Endothelial cell of umbilical vein (primary cell): Measurements from ENCODE around the gene RAD51B. TPM values are rescaled to one million over a fixed set of nuclear protein-coding genes. Genes with fewer than 3 reads are reported as not detected.

Experiments used
- BruUV-seq: library from RNA; stranded (reverse); fragments of 400-500 nt; replicated peaks from 2 replicates; lab custom pipeline; 2021; lab: Mats Ljungman, UMichigan
- CTCF ChIA-PET: fragments of 300-600, 350-600 bp; sonication (Branson Sonifier 250); formaldehyde crosslinking; loops from one replicate; lab custom pipeline; 2021; ENCODE audit warnings: antibody characterized with exemption, inconsistent platforms; lab: Charles Lee
- POLR2A ChIA-PET: fragments of 300-600, 350-600 bp; sonication (Branson Sonifier 250); formaldehyde crosslinking; loops from one replicate; lab custom pipeline; 2021; ENCODE audit warnings: antibody characterized with exemption, inconsistent platforms; lab: Charles Lee
- DNase-seq: peaks from one replicate; pipeline ENCODE4 v3.0.0-alpha.2; 2011; ENCODE audit warnings: low read depth, low spot score
- FAIRE-seq: peaks from 2 replicates; lab custom pipeline; 2011; peaks lifted over from hg19 to GRCh38; lab: Jason Lieb, UNC
- H2AFZ ChIP-seq: 2 replicates; pipeline ENCODE4 v1.6.0; 2012; ENCODE audit warnings: low read depth, low read length, control low read depth, inconsistent platforms
- H3K27ac ChIP-seq: 2 replicates; pipeline ENCODE4 v1.5.1; 2011; ENCODE audit warnings: low read depth, mild to moderate bottlenecking, control low read depth, low read length, moderate library complexity; ENCODE audit not compliant: insufficient read depth
- H3K27me3 ChIP-seq, 2 experiments: 2 replicates each; pipeline versions ENCODE4 v1.6.0 to v1.6.1; 2011; ENCODE audit warnings: low read length in 2 of 2, mixed read lengths in 1 of 2; ENCODE audit not compliant: control insufficient read depth in 2 of 2, insufficient read depth in 2 of 2
- H3K36me3 ChIP-seq, 2 experiments: 2 replicates in 1 of 2; 3 replicates in 1 of 2; pipeline ENCODE4 v1.5.1; 2011; ENCODE audit warnings: low read length in 2 of 2, mild to moderate bottlenecking in 1 of 2, moderate library complexity in 1 of 2; ENCODE audit not compliant: control insufficient read depth in 2 of 2, insufficient read depth in 2 of 2; ENCODE audit errors: extremely low read depth in 1 of 2
- H3K4me1 ChIP-seq: 3 replicates; pipeline ENCODE4 v1.5.1; 2011; ENCODE audit warnings: mild to moderate bottlenecking, low read length; ENCODE audit not compliant: control insufficient read depth, insufficient read depth; ENCODE audit errors: extremely low read depth
- H3K4me2 ChIP-seq: 2 replicates; pipeline ENCODE4 v1.6.1; 2011; ENCODE audit warnings: low read length, control low read depth, mixed read lengths; ENCODE audit not compliant: insufficient read depth
- H3K4me3 ChIP-seq, 3 experiments: fragments of 200-600 bp in 1 of 3; sonication (generic), shearing (Covaris generic) in 1 of 3; replicated peaks in 1 of 3; 2 replicates each; pipeline ENCODE4 v1.5.1; 2011 to 2016; ENCODE audit warnings: control low read depth in 3 of 3, low read length in 3 of 3, mild to moderate bottlenecking in 2 of 3, inconsistent platforms in 1 of 3, low read depth in 1 of 3, moderate library complexity in 1 of 3; ENCODE audit not compliant: insufficient read depth in 1 of 3
- H3K79me2 ChIP-seq: 2 replicates; pipeline ENCODE4 v1.6.0; 2012; ENCODE audit warnings: low read length, inconsistent platforms; ENCODE audit not compliant: control insufficient read depth, insufficient read depth
- H3K9ac ChIP-seq: replicated peaks from 2 replicates; pipeline ENCODE3; 2011; ENCODE audit warnings: low read length, control low read depth; ENCODE audit not compliant: insufficient read depth; ENCODE audit errors: extremely low read depth
- H3K9me1 ChIP-seq: replicated peaks from 3 replicates; pipeline ENCODE4 v1.6.0; 2011; ENCODE audit warnings: mild to moderate bottlenecking, low read length; ENCODE audit not compliant: control insufficient read depth, insufficient read depth; ENCODE audit errors: extremely low read depth
- H3K9me3 ChIP-seq: replicated peaks from 2 replicates; pipeline ENCODE4 v1.5.1; 2012; ENCODE audit warnings: low read length, inconsistent platforms; ENCODE audit not compliant: control insufficient read depth, insufficient read depth
- H4K20me1 ChIP-seq: replicated peaks from 2 replicates; pipeline ENCODE3; 2011; ENCODE audit warnings: mild to moderate bottlenecking, low read length; ENCODE audit not compliant: control insufficient read depth, insufficient read depth; ENCODE audit errors: extremely low read depth
- EZH2 ChIP-seq: IDR thresholded peaks from 2 replicates; pipeline ENCODE4 v1.6.1; 2012; ENCODE audit warnings: borderline replicate concordance, low read depth, mild to moderate bottlenecking, moderate library complexity, low read length, inconsistent platforms; ENCODE audit not compliant: severe bottlenecking
- FOS ChIP-seq: IDR thresholded peaks from 2 replicates; pipeline ENCODE4 v1.6.1; 2011; ENCODE audit warnings: mild to moderate bottlenecking, low read length, moderate library complexity, borderline replicate concordance; ENCODE audit not compliant: insufficient read depth
- GATA2 ChIP-seq: IDR thresholded peaks from 2 replicates; pipeline ENCODE4 v1.7.0; 2011; ENCODE audit warnings: low read depth, mild to moderate bottlenecking, moderate library complexity, mixed read lengths, low read length; ENCODE audit not compliant: insufficient read length, insufficient read depth
- JUN ChIP-seq: IDR thresholded peaks from 2 replicates; pipeline ENCODE4 v1.6.1; 2011; ENCODE audit warnings: borderline replicate concordance, low read depth; ENCODE audit not compliant: insufficient read length, insufficient read depth
- MYC ChIP-seq: IDR thresholded peaks from one replicate; pipeline ENCODE4 v1.6.1; 2011; ENCODE audit warnings: mild to moderate bottlenecking, low read depth, low read length
- POLR2A ChIP-seq: IDR thresholded peaks from 2 replicates; pipeline ENCODE4 v1.6.1; 2012; ENCODE audit warnings: low read depth, mild to moderate bottlenecking, control low read depth, low read length
- POLR2AphosphoS5 ChIP-seq: IDR thresholded peaks from 2 replicates; pipeline ENCODE4 v1.6.1; 2012; ENCODE audit warnings: low read depth, mild to moderate bottlenecking, control low read depth, low read length, moderate library complexity; ENCODE audit not compliant: insufficient read depth
- dilution Hi-C: fragments of 300-500 bp; cut with MboI; formaldehyde crosslinking; loops from one replicate; pipeline ENCODE4 v1.15.0; 2019; ENCODE audit warnings: low sequenced_read_pairs; ENCODE audit not compliant: extremely low pct_ligation_motif_present
- intact Hi-C: fragments of 100-400 bp; cut with micrococcal nuclease; formaldehyde crosslinking; loops from one replicate; pipeline ENCODE4 v1.10.0; 2022
- polyA plus RNA-seq, 4 experiments: library from polyadenylated mRNA; depleted of rRNA in 3 of 4; stranded (reverse) in 3 of 4; unstranded in 1 of 4; fragments of >200 nt; gene quantifications; 2 replicates each; pipeline versions ENCODE4 v1.2.1 to v1.2.3, GENCODE V29; 2011 to 2012; ENCODE audit warnings: missing spikeins in 1 of 4
- total RNA-seq: library from RNA; stranded (reverse); gene quantifications from 2 replicates; pipeline ENCODE4 v1.2.3, GENCODE V29; 2021
- TF ChIP-seq, protein P1 (sequence below), 2 donors: IDR thresholded peaks; 1 replicate in 1 of 2; 2 replicates in 1 of 2; pipeline ENCODE4 v1.5.1; 2011; ENCODE audit warnings: low read length in 2 of 2, mild to moderate bottlenecking in 2 of 2, moderate library complexity in 2 of 2, control low read depth in 1 of 2, inconsistent platforms in 1 of 2, low read depth in 1 of 2; ENCODE audit not compliant: insufficient read depth in 1 of 2; ENCODE audit errors: extremely low read depth in 1 of 2
- TF ChIP-seq, protein P2 (sequence below): IDR thresholded peaks from 2 replicates; pipeline ENCODE4 v1.6.1; 2011; ENCODE audit not compliant: insufficient read depth, insufficient read length

The RAD51B gene
- total and polyA plus RNA-seq, 2 donors (not counting 3 experiments of a cell fraction or from before 2014, with no cell fraction given): 3.9 to 19.0 TPM

GRCh38 chr14:68503186-68503825, 683.7 kb downstream of the RAD51B start:
- H2AFZ ChIP-seq: no peak overlapping the region

More at GRCh38 chr14:68503186-68503825, 683.7 kb downstream of the RAD51B start:
- TF ChIP-seq EZH2 (no peak), POLR2A (no peak), MYC (no peak), GATA2 (no peak), FOS (no peak), POLR2AphosphoS5 (no peak), JUN (no peak)
- TF ChIP-seq, protein P1, sequence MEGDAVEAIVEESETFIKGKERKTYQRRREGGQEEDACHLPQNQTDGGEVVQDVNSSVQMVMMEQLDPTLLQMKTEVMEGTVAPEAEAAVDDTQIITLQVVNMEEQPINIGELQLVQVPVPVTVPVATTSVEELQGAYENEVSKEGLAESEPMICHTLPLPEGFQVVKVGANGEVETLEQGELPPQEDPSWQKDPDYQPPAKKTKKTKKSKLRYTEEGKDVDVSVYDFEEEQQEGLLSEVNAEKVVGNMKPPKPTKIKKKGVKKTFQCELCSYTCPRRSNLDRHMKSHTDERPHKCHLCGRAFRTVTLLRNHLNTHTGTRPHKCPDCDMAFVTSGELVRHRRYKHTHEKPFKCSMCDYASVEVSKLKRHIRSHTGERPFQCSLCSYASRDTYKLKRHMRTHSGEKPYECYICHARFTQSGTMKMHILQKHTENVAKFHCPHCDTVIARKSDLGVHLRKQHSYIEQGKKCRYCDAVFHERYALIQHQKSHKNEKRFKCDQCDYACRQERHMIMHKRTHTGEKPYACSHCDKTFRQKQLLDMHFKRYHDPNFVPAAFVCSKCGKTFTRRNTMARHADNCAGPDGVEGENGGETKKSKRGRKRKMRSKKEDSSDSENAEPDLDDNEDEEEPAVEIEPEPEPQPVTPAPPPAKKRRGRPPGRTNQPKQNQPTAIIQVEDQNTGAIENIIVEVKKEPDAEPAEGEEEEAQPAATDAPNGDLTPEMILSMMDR (IDR thresholded peaks at IDR 0.05; ENCODE audit: extremely low read depth in 1 of 2, insufficient read depth in 1 of 2, low read depth in 1 of 2, low read length in 2 of 2): no peak
- TF ChIP-seq, protein P2, sequence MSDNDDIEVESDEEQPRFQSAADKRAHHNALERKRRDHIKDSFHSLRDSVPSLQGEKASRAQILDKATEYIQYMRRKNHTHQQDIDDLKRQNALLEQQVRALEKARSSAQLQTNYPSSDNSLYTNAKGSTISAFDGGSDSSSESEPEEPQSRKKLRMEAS: no peak
- POLR2A ChIA-PET: no interaction called here
- no peaks in the 10 kb centered on the region for H3K9me3 ChIP-seq
- no peak overlapping the region for H3K27ac ChIP-seq
- dilution Hi-C loops (no loop called here), intact Hi-C loops (no loop called here)
- FAIRE-seq (no peak), DNase-seq (no peak)
- H3K27me3 ChIP-seq: no peaks in the 10 kb centered on the region
- no peaks in the 10 kb centered on the region for H3K36me3 ChIP-seq
- BruUV-seq: no TSS peak
- H3K4me3 ChIP-seq: no peak overlapping the region
- no peak overlapping the region for H3K9ac ChIP-seq
- no peaks in the 10 kb centered on the region for H3K79me2 ChIP-seq
- no peaks in the 10 kb centered on the region for H3K9me1 ChIP-seq
- H3K4me1 ChIP-seq: peaks cover 19% of the 10 kb centered on the region
- CTCF ChIA-PET: no interaction called here
- no peaks in the 10 kb centered on the region for H4K20me1 ChIP-seq
- H3K4me2 ChIP-seq: no peak overlapping the region
